Measurements from ENCODE around the gene CNN2. TPM values are rescaled to one million over a fixed set of nuclear protein-coding genes. Genes with fewer than 3 reads are reported as not detected.

Gene CNN2
- total and polyA plus RNA-seq, 9 of the 15 experiments (the other 6 are each of a cell fraction or from before 2014, with no cell fraction given): 12.1 to 174 (median 52.7) TPM

DNA sequence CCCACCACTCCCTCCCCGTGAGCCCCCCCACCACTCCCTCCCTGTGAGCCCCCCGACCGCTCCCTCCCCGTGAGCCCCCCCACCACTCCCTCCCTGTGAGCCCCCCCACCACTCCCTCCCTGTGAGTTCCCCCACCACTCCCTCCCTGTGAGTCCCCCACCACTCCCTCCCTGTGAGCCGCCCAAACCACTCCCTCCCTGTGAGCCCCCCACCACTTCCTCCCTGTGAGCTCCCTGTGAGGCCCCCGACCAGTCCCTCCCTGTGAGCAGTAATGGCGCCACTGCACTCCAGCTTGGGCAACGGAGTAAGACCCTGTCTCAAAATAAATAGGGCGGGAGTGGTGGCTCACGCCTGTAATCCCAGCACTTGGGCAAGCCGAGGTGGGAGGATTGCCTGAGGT is 23.4 kb downstream of the CNN2 start:
- POLR2A ChIA-PET: no interaction called here

More for the DNA sequence above, 23.4 kb downstream of the CNN2 start:
- H3K9ac ChIP-seq (ENCODE audit: insufficient read depth in 1 of 2, low read depth in 2 of 2, low read length in 2 of 2): no peak overlapping the region
- in situ Hi-C loops (cut with MboI): no loop called here
- DNase-seq (ENCODE audit: extremely low read depth in 1 of 4, low spot score in 3 of 4): no peak
- no peak overlapping the region for H3K27ac ChIP-seq (ENCODE audit: extremely low read depth, low read depth, low read length)
- WGBS (ENCODE audit: insufficient coverage, low coverage, missing lambda C conversion rate): 96% methylated on average over 6 of the region's 11 CpGs
- no peak for TF ChIP-seq RUNX1 (IDR thresholded peaks at IDR 0.05; ENCODE audit: low read depth)
- TF ChIP-seq FOXP1 (CRISPR knock-in tag; IDR thresholded peaks at IDR 0.05): no peak
- TF ChIP-seq, protein P1, sequence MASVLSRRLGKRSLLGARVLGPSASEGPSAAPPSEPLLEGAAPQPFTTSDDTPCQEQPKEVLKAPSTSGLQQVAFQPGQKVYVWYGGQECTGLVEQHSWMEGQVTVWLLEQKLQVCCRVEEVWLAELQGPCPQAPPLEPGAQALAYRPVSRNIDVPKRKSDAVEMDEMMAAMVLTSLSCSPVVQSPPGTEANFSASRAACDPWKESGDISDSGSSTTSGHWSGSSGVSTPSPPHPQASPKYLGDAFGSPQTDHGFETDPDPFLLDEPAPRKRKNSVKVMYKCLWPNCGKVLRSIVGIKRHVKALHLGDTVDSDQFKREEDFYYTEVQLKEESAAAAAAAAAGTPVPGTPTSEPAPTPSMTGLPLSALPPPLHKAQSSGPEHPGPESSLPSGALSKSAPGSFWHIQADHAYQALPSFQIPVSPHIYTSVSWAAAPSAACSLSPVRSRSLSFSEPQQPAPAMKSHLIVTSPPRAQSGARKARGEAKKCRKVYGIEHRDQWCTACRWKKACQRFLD (CRISPR knock-in tag; IDR thresholded peaks at IDR 0.05): no peak
- TF ChIP-seq NR3C1 (CRISPR knock-in tag; IDR thresholded peaks at IDR 0.05): no peak
- no peak for TF ChIP-seq HDAC1 (IDR thresholded peaks at IDR 0.05)
- no peak for TF ChIP-seq SAFB (IDR thresholded peaks at IDR 0.05; ENCODE audit: borderline replicate concordance, low read depth, low read length)
- no peak for TF ChIP-seq ZFP30 (CRISPR knock-in tag; IDR thresholded peaks at IDR 0.05; ENCODE audit: borderline replicate concordance)
- TF ChIP-seq, protein P2, sequence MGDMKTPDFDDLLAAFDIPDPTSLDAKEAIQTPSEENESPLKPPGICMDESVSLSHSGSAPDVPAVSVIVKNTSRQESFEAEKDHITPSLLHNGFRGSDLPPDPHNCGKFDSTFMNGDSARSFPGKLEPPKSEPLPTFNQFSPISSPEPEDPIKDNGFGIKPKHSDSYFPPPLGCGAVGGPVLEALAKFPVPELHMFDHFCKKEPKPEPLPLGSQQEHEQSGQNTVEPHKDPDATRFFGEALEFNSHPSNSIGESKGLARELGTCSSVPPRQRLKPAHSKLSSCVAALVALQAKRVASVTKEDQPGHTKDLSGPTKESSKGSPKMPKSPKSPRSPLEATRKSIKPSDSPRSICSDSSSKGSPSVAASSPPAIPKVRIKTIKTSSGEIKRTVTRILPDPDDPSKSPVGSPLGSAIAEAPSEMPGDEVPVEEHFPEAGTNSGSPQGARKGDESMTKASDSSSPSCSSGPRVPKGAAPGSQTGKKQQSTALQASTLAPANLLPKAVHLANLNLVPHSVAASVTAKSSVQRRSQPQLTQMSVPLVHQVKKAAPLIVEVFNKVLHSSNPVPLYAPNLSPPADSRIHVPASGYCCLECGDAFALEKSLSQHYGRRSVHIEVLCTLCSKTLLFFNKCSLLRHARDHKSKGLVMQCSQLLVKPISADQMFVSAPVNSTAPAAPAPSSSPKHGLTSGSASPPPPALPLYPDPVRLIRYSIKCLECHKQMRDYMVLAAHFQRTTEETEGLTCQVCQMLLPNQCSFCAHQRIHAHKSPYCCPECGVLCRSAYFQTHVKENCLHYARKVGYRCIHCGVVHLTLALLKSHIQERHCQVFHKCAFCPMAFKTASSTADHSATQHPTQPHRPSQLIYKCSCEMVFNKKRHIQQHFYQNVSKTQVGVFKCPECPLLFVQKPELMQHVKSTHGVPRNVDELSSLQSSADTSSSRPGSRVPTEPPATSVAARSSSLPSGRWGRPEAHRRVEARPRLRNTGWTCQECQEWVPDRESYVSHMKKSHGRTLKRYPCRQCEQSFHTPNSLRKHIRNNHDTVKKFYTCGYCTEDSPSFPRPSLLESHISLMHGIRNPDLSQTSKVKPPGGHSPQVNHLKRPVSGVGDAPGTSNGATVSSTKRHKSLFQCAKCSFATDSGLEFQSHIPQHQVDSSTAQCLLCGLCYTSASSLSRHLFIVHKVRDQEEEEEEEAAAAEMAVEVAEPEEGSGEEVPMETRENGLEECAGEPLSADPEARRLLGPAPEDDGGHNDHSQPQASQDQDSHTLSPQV (IDR thresholded peaks at IDR 0.05): no peak
- TF ChIP-seq, protein P3, sequence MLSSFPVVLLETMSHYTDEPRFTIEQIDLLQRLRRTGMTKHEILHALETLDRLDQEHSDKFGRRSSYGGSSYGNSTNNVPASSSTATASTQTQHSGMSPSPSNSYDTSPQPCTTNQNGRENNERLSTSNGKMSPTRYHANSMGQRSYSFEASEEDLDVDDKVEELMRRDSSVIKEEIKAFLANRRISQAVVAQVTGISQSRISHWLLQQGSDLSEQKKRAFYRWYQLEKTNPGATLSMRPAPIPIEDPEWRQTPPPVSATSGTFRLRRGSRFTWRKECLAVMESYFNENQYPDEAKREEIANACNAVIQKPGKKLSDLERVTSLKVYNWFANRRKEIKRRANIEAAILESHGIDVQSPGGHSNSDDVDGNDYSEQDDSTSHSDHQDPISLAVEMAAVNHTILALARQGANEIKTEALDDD (IDR thresholded peaks at IDR 0.05): no peak
- no peak for TF ChIP-seq ZSCAN32 (CRISPR knock-in tag; IDR thresholded peaks at IDR 0.05)
- no peaks in the 10 kb centered on the region for H3K9me3 ChIP-seq (replicated peaks; ENCODE audit: control insufficient read depth, insufficient read depth, low read depth, low read length)
- no peak overlapping the region for H3K4me2 ChIP-seq (ENCODE audit: insufficient read depth, low read length)
- no peak for FAIRE-seq
- no TSS peak for BruUV-seq (replicated peaks)
- H3K79me2 ChIP-seq (ENCODE audit: control insufficient read depth, insufficient read depth, low read length): peaks cover 11% of the 10 kb centered on the region
- no peaks in the 10 kb centered on the region for H3K9me1 ChIP-seq (ENCODE audit: control insufficient read depth, insufficient read depth, low read length)
- CTCF ChIA-PET (ENCODE audit: low intra/inter-chr PET ratio): no interaction called here
- peaks cover 2 to 67% of the 10 kb centered on the region in 2 experiments for H3K4me1 ChIP-seq (replicated peaks in 1 of 2; ENCODE audit: control insufficient read depth in 2 of 2, insufficient read depth in 2 of 2, low read length in 2 of 2)
- 0 out of 2 replicates have a peak, but pooled peaks cover 4% of the 10 kb centered on the region for H4K20me1 ChIP-seq (replicated peaks; ENCODE audit: control insufficient read depth, insufficient read depth, low read length)
- H3K4me3 ChIP-seq: no peak overlapping the region
- intact Hi-C loops (cut with micrococcal nuclease): no loop called here
- peaks cover 68% of the 10 kb centered on the region for H3K36me3 ChIP-seq (ENCODE audit: control insufficient read depth, insufficient read depth, low read length)
- no peak overlapping the region for H2AFZ ChIP-seq (ENCODE audit: low read depth, low read length)
- H3K27me3 ChIP-seq (ENCODE audit: control insufficient read depth in 2 of 2, insufficient read depth in 2 of 2, low read length in 2 of 2): no peaks in the 10 kb centered on the region
- no peak for ATAC-seq
